Smooth muscle cell (in vitro differentiated cells): ENCODE results near the gene PCNX4. TPM values are rescaled to one million over a fixed set of nuclear protein-coding genes. Genes with fewer than 3 reads are reported as not detected.

ENCODE experiments used
- DNase-seq: peaks from one replicate; lab custom pipeline; 2025; ENCODE audit not compliant: unreplicated experiment; lab: John Stamatoyannopoulos, UW
- H2AFZ ChIP-seq: fragments of 200-600 bp; sonication (generic); 2 replicates; pipeline ENCODE4 v1.6.0; 2016; ENCODE audit warnings: antibody characterized with exemption, low read depth, mild to moderate bottlenecking
- H3F3A ChIP-seq: fragments of 200-600 bp; sonication (generic); 2 replicates; pipeline ENCODE4 v1.6.0; 2017; ENCODE audit warnings: antibody characterized with exemption, low read depth
- H3K27ac ChIP-seq: fragments of 200-600 bp; sonication (generic); 2 replicates; pipeline ENCODE4 v1.5.1; 2016; ENCODE audit warnings: low read depth, mild to moderate bottlenecking
- H3K27me3 ChIP-seq: fragments of 200-600 bp; sonication (generic); 2 replicates; pipeline ENCODE4 v1.6.1; 2016; ENCODE audit warnings: low read depth, mild to moderate bottlenecking
- H3K36me3 ChIP-seq: fragments of 200-600 bp; sonication (generic); 2 replicates; pipeline ENCODE4 v1.5.1; 2016; ENCODE audit warnings: low read depth
- H3K4me1 ChIP-seq: fragments of 200-600 bp; sonication (generic); 2 replicates; pipeline ENCODE4 v1.5.1; 2016; ENCODE audit warnings: low read depth
- H3K4me2 ChIP-seq: fragments of 200-600 bp; sonication (generic); 2 replicates; pipeline ENCODE4 v1.6.0; 2016; ENCODE audit warnings: mild to moderate bottlenecking
- H3K4me3 ChIP-seq: fragments of 200-600 bp; sonication (generic); 2 replicates; pipeline ENCODE4 v1.5.1; 2016; ENCODE audit warnings: mild to moderate bottlenecking
- H3K79me2 ChIP-seq: fragments of 200-600 bp; sonication (generic); 2 replicates; pipeline ENCODE4 v1.6.0; 2016; ENCODE audit warnings: low read depth, mild to moderate bottlenecking
- H3K9ac ChIP-seq: fragments of 200-600 bp; sonication (generic); 2 replicates; pipeline ENCODE4 v1.6.0; 2016; ENCODE audit warnings: low read depth
- H3K9me3 ChIP-seq: fragments of 200-600 bp; sonication (generic); replicated peaks from 2 replicates; pipeline ENCODE4 v1.5.1; 2016; ENCODE audit warnings: low read depth
- H4K20me1 ChIP-seq: fragments of 200-600 bp; sonication (generic); 2 replicates; pipeline ENCODE4 v1.6.0; 2016; ENCODE audit warnings: low read depth
- CTCF ChIP-seq: fragments of 200-600 bp; sonication (generic); IDR thresholded peaks from 2 replicates; pipeline ENCODE4 v1.5.1; 2017; ENCODE audit warnings: borderline replicate concordance, mild to moderate bottlenecking, antibody characterized with exemption; ENCODE audit not compliant: insufficient read depth, poor library complexity, severe bottlenecking
- WGBS: methylation state at CpG from one replicate; pipeline ENCODE4 v1.1.7; 2016; ENCODE audit warnings: low lambda C conversion rate; 5-methylcytosine and 5-hydroxymethylcytosine counted together
- polyA plus RNA-seq: library from polyadenylated mRNA; unstranded; fragments of >200 nt; fragmentation: Nextera tagmentation; extraction: Ambion mirVana; gene quantifications from 2 replicates; pipeline ENCODE4 v1.2.1, GENCODE V29; 2016
- total RNA-seq: library from RNA; depleted of rRNA; stranded (reverse); fragments of >200 nt; gene quantifications from 2 replicates; pipeline ENCODE4 v1.2.3, GENCODE V29; 2014

Gene PCNX4
- total and polyA plus RNA-seq, 2 experiments from 2014 or later = 28.2 to 93.9 TPM

GRCh38 chr14:60210703-60211102 is 119.0 kb downstream of the PCNX4 start:
- Histone ChIP-seq H3K4me2 (no peak overlapping the region), H3K4me3 (no peak overlapping the region), H3K9ac (no peak overlapping the region), H3K79me2 (no peaks in the 10 kb centered on the region), H3K36me3 (no peaks in the 10 kb centered on the region), H3K27ac (no peak overlapping the region), H4K20me1 (no peaks in the 10 kb centered on the region), H3K27me3 (no peaks in the 10 kb centered on the region), H3K4me1 (no peaks in the 10 kb centered on the region), H2AFZ (no peak overlapping the region), H3K9me3 (no peaks in the 10 kb centered on the region), H3F3A (no peaks in the 10 kb centered on the region)
- TF ChIP-seq CTCF = no peak
- 60% methylated on average over 1 of the region's 1 CpG for WGBS
- no peak for DNase-seq

GRCh38 chr14:60211153-60211552 is 119.4 kb downstream of the PCNX4 start:
- Histone ChIP-seq H3K36me3 (no peaks in the 10 kb centered on the region), H3K27me3 (no peaks in the 10 kb centered on the region), H3K4me1 (no peaks in the 10 kb centered on the region), H3K4me3 (no peak overlapping the region), H3K79me2 (no peaks in the 10 kb centered on the region), H4K20me1 (no peaks in the 10 kb centered on the region), H3K27ac (no peak overlapping the region), H2AFZ (no peak overlapping the region), H3F3A (no peaks in the 10 kb centered on the region), H3K9me3 (no peaks in the 10 kb centered on the region), H3K4me2 (no peak overlapping the region), H3K9ac (no peak overlapping the region)
- TF ChIP-seq CTCF = no peak
- WGBS = 81% methylated on average over 3 of the region's 3 CpGs
- DNase-seq = no peak

GRCh38 chr14:60212503-60213371 is 121.0 kb downstream of the PCNX4 start:
- Histone ChIP-seq H3K79me2 (no peaks in the 10 kb centered on the region), H3K9me3 (no peaks in the 10 kb centered on the region), H3K36me3 (no peaks in the 10 kb centered on the region), H3K4me2 (no peak overlapping the region), H3K9ac (no peak overlapping the region), H3K27me3 (no peaks in the 10 kb centered on the region), H2AFZ (no peak overlapping the region), H3K4me3 (no peak overlapping the region), H3K4me1 (no peaks in the 10 kb centered on the region), H4K20me1 (no peaks in the 10 kb centered on the region), H3K27ac (no peak overlapping the region), H3F3A (no peaks in the 10 kb centered on the region)
- no peak for DNase-seq
- TF ChIP-seq CTCF = no peak
- WGBS = 87% methylated on average over 5 of the region's 5 CpGs

- H3K4me2 ChIP-seq = no peak overlapping the region
- WGBS = 87% methylated on average over 3 of the region's 3 CpGs
- no peak overlapping the region for H2AFZ ChIP-seq
- H3K27me3 ChIP-seq = no peaks in the 10 kb centered on the region
- H3K79me2 ChIP-seq = no peaks in the 10 kb centered on the region
- H3K9ac ChIP-seq = no peak overlapping the region
- no peaks in the 10 kb centered on the region for H3F3A ChIP-seq
- H3K9me3 ChIP-seq = no peaks in the 10 kb centered on the region
- H4K20me1 ChIP-seq = no peaks in the 10 kb centered on the region
- H3K27ac ChIP-seq = no peak overlapping the region
- DNase-seq = no peak
- H3K36me3 ChIP-seq = no peaks in the 10 kb centered on the region
- no peaks in the 10 kb centered on the region for H3K4me1 ChIP-seq
- no peak overlapping the region for H3K4me3 ChIP-seq
- no peak for TF ChIP-seq CTCF
Observed at GRCh38 chr14:60214003-60214402, 122.3 kb downstream of the PCNX4 start.
